ENCODE measurements around the gene TUBB8B. TPM values are rescaled to one million over a fixed set of nuclear protein-coding genes. Genes with fewer than 3 reads are reported as not detected.

Gene TUBB8B
- not detected in 2 replicates for total RNA-seq

GRCh38 chr18:49176-49665 is at the start of gene TUBB8B:
TUBB8B (minus strand) TSS chr18:49615; CDS start chr18:49557, 58 bp downstream.

Other genes with a start within 250 kb of the TUBB8B start
- 17.6 and 39.5 TPM in 2 replicates for gene USP14, start 108.9 kb upstream of the TUBB8B start, total RNA-seq
- 29.2 and 30.6 TPM in 2 replicates for gene THOC1, start 218.4 kb upstream of the TUBB8B start, total RNA-seq

Data from aortic smooth muscle cell (primary cell).